HG03571 (cell line): Measurements from ENCODE around the gene RBM6.
"Not testable (repeated sequence)": the region's sequence is repeated elsewhere in the genome, so short reads cannot be mapped to it uniquely, and the experiment has no call there.

Source experiments
- ATAC-seq: cut with Tn5 transposase; IDR thresholded peaks from one replicate; pipeline ENCODE4 v1.9.1; 2021; ENCODE audit not compliant: unreplicated experiment

Gene RBM6

GRCh38 chr3:49916686-49917085 is 23.3 kb upstream of the RBM6 start:
- no peak for ATAC-seq

- not testable (repeated sequence) for ATAC-seq
Measured at GRCh38 chr3:49917806-49918590, 22.0 kb upstream of the RBM6 start.

GRCh38 chr3:49924683-49925082 is 15.3 kb upstream of the RBM6 start:
- no peak for ATAC-seq

- no peak for ATAC-seq
Measured at GRCh38 chr3:49925485-49925884, 14.5 kb upstream of the RBM6 start.

GRCh38 chr3:49926117-49926728 is 13.7 kb upstream of the RBM6 start:
- ATAC-seq, result no peak

GRCh38 chr3:49927798-49928197 is 12.2 kb upstream of the RBM6 start:
- no peak for ATAC-seq

GRCh38 chr3:49928481-49929017 is 11.4 kb upstream of the RBM6 start:
- no peak for ATAC-seq

GRCh38 chr3:49929291-49930167 is 10.4 kb upstream of the RBM6 start, which contains the start of gene MON1A:
Gene MON1A, minus strand, starts transcription at chr3:49929811. Its CDS starts 16,465 bp downstream, at chr3:49913346.
- ATAC-seq, result peak; percentile 85

- no peak for ATAC-seq
Measured at GRCh38 chr3:49930168-49930690, 9.7 kb upstream of the RBM6 start.

- no peak for ATAC-seq
Measured at GRCh38 chr3:49930922-49931321, 9.0 kb upstream of the RBM6 start.

GRCh38 chr3:49932281-49932680 is 7.7 kb upstream of the RBM6 start:
- not testable (repeated sequence) for ATAC-seq

GRCh38 chr3:49937090-49937489 is 2.9 kb upstream of the RBM6 start:
- ATAC-seq, result no peak

- ATAC-seq, result no peak
Measured at GRCh38 chr3:49940667-49941249, 808 bp downstream of the RBM6 start.

- no peak for ATAC-seq
Measured at GRCh38 chr3:49942651-49943050, 2.7 kb downstream of the RBM6 start.

GRCh38 chr3:49952924-49953323 is 13.0 kb downstream of the RBM6 start:
- no peak for ATAC-seq

GRCh38 chr3:49955636-49956035 is 15.7 kb downstream of the RBM6 start:
- no peak for ATAC-seq

GRCh38 chr3:49966233-49966942 is 26.4 kb downstream of the RBM6 start:
- ATAC-seq, result no peak

- ATAC-seq, result no peak
Measured at GRCh38 chr3:49967291-49967690, 27.3 kb downstream of the RBM6 start.

GRCh38 chr3:49968346-49968745 is 28.4 kb downstream of the RBM6 start:
- no peak for ATAC-seq

GRCh38 chr3:49972656-49973055 is 32.7 kb downstream of the RBM6 start:
- no peak for ATAC-seq
